Mesenteric fat pad (tissue), 1 donor: ENCODE measurements around the gene BIRC6. TPM values are rescaled to one million over a fixed set of nuclear protein-coding genes. Genes with fewer than 3 reads are reported as not detected.

Experiments used
- DNase-seq: peaks from one replicate; pipeline ENCODE4 v3.0.0-alpha.2; 2020; ENCODE audit warnings: low spot score
- total RNA-seq: library from RNA; stranded (reverse); fragmentation: NEBNext Ultra II Directional; extraction: Animal tissue kit (Norgen Biotek cat#: 25700); gene quantifications from one replicate; pipeline ENCODE4 v1.2.1, GENCODE V29; 2021
- donor health status: DM: yes; HTN: yes; CAD: no.

Gene BIRC6
- total RNA-seq, 1 donor from 2014 or later, result 98.7 TPM

DNA sequence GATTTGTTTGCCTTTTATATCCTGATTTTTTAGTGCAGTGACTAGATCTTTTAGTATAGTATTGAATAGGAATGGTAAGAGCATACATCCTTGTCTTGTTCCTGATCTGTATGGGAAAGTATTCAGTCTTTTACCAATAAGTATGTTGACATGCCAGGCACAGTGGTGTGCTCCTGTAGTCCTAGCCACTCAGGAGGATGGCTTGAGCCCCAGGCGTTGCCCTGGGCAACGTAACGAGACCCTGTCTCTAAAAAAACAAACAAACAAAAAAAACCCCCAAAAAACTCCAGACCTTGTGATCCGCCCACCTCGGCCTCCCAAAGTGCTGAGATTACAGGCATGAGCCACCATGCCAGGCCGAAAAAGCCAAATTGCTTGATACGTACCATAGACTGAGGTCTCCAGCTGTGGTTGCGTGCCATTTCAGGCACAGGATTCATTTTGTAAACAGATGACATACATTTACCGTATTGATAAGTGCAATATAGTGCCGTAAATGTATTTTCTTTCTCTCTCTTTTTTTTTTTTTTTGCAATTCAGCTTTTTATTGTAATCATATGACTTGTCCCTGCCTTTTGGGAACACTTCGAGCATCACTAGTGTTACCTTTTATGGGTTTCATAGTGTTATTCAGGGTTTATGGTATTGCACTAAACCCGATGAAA is 18.5 kb downstream of the BIRC6 start:
- no peak for DNase-seq

DNA sequence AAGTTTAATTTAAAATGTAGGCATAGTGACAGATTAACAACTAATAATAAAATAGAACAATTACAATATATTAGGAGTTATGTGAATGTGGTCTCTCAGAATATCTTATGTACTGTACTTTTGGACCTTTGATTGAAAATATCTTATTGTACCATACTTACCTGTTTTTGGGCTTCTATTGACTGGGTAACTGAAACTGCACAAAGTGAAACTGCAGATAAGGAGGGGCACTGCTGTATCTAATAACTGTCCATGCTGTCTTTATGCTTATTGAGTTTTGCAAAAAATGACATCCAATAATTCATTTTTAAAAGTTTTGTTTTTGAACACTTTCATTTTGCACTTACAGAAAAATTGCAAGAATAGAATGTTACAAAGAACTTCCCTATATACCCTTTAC is 19.9 kb downstream of the BIRC6 start:
- DNase-seq, result no peak

DNA sequence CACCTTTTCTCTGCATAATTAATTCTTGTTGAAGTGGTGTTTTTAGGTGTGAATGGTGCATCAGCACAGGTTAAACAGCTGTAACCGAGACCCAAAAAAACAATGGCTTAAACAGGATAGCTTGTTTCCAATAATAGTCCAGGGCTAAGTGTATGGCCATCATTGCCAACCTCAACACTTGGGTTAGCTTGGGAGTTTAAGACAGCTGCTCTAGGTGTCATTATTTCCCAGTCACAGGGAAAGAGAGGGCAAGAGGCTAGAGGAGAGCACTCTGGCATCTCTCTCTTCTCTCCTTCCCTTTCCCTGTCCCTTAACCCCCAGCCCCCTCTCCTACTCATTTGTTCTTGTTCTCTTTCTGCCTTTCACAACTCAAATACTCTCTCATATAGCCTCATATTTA is 21.1 kb downstream of the BIRC6 start:
- DNase-seq, result no peak

DNA sequence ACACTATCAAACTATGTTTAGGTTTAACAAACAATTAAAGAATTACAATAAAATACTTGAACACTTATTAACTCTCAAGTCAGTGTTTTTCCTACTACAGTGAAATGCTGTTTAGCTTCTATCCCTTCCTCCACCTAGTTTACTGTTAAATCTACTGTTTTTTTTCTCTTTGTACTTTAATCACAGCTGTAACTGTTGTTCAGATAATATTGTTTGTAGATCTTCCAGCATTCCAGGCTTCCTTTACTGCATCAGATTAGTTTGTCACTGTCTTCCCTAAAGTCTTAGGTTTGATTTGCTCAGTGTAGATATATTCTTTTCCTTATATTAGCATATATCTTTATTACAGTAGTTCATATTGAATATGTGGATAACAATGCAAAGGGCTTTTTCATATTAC is 22.5 kb downstream of the BIRC6 start:
- no peak for DNase-seq

DNA sequence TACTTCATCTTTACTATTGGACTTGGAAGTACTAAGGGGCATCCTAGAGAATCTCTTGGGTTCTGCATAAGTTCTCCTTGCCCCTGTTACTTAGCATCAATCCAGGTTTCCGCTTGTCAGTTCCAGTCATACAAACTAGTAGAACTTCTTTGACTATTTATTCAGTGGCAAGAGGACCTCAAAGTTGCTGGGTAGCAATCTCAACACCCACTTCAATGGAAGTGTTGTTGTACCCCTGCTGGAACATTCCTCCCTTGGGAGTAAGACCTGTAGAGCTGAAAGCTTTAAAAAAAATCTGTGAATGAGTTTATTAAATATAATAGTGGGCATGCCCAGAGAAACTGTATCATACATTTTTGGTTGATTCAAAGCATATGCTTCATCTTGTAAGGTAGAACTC is 27.0 kb downstream of the BIRC6 start:
- no peak for DNase-seq

DNA sequence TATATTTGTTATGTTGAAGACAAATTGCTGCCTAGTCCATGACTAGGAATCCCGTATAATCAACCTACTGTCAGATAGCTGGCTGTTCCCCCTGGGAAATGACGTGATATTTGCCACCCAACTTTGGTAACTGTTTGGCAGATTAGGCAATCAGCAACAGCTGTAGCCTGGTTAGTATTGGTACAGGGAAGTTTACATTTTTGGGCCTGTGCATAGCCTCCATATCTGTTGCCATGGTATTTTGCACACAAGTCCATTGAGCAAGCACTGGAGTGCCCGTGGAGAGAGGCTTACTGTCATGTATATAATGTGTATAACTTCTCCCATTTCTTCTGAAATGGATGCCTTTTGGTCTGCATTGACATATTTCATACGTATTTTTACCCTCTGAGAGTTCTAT is 27.7 kb downstream of the BIRC6 start:
- DNase-seq, result no peak

DNA sequence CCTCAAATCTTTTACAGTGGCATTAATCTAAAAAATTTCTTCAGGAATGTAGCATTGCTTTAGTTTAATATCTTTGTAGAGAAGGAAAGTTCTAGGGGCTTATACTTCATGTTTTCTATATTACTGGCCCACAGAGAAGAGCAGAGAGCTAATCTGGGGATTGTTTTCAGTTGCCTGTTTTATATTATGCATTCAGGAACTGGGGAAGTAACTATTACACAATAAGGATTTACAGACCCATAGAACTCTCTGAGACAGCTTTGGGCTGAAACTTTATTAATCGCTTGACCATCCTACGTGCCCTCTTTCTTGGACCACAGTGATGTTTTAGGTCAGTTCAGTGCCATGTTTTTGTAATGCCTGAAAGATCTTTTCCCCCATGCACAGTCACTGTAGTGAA is 29.9 kb downstream of the BIRC6 start:
- DNase-seq, result no peak

DNA sequence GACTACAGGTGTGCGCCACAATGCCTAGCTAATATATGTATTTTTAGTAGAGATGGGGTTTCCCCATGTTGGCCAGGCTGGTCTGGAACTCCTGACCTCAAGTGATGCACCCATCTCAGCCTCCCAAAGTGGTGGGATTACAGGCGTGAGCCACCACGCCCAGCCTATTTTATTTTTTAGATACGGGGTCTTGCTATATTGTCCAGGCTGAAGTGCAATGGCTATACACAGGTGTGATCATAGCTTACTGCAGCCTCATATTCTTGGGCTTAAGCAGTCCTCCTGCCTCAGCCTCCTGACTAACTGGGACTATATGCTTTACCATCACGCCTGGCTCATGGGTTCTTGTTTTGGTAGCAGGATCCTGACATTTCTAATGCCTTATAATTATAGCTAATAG is 42.4 kb downstream of the BIRC6 start:
- DNase-seq, result no peak

DNA sequence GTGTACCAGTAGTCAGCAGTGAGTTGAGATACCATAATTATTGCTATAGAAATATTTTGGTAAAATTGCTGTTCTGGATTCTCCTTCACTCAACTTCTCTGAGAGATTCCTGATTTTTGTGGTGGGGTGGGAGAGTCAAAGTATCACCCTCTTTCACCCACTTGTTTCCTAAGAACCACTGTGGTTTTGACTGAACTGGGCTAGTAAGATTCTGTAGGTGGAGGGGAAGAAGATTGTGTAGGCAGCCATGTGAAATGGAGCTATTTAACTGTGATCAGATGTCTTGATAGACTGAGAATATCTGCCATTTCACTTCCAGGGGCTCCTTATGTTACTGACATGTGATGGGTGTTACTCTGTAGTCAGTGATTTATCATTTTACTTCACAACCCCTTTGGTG is 45.3 kb downstream of the BIRC6 start:
- no peak for DNase-seq

DNA sequence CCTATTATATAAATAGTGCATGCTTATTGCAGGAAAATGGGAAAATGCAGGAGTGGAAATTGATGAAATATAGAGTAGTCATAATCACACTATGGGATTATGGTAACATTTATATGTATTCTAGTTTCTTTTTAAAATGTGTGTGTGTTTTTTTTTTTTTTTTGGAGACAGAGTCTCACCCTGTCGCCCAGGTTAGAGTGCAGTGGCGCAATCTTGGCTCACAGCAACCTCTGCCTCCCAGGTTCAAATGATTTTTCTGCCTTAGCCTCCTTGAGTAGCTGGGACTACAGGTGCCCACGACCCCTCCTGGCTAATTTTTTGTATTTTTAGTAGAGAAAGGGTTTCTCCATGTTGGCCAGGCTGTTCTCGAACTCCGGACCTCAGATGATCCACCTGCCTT is 47.0 kb downstream of the BIRC6 start:
- DNase-seq, result no peak

DNA sequence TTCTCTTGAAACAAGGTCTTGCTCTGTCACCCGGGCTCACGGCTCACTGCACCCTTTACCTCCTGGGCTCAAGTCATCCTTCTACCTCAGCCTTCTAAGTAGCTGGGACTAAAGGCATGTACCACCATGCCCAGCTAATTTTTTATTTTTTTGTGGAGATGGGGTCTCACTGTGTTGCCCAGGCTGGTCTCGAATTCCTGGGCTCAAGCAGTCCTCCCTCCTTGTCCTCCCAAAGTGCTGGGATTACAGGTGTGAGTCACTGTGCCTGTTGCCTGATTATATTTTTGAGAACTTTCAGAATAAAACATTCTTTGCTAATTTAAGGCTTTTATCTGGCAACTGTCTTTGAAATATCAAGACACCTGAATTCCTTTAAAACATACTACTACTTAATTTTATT is 47.9 kb downstream of the BIRC6 start:
- DNase-seq, result no peak

DNA sequence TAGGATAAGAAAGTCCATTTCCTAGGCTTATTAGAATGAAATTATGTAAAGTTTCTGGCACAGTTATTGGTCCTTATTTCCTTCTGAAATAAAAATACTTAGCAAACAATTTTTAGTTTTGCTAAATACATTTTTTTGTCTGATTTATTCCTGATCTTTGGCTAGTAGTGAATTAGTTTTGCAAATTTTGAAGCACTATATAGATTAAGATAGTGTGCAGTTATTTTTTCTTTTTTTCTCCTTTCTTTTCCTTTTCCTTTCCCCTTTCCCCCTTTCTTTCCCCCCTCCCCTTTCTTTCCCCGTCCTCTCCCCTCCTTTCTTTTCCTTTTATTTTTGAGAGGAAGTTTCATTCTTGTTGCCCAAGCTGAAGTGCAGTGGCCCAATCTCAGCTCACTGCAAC is 59.7 kb downstream of the BIRC6 start:
- DNase-seq, result no peak

DNA sequence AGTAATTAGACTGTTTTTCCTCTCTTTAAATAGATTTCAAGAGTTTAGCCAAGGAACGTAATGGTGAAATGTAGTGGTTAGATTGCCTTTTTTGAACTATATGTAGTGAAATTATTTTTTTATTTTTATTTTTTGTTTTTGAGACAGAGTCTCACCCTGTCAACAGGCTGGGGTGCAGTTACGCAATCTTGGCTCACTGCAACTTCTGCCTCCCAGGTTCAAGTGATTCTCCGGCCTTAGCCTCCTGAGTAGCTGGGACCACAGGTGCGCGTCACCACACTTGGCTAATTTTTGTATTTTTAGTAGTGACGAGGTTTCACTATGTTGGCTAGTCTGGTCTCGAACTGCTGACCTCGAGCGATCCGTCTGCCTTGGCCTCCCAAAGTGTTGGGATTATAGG is 60.8 kb downstream of the BIRC6 start:
- no peak for DNase-seq

DNA sequence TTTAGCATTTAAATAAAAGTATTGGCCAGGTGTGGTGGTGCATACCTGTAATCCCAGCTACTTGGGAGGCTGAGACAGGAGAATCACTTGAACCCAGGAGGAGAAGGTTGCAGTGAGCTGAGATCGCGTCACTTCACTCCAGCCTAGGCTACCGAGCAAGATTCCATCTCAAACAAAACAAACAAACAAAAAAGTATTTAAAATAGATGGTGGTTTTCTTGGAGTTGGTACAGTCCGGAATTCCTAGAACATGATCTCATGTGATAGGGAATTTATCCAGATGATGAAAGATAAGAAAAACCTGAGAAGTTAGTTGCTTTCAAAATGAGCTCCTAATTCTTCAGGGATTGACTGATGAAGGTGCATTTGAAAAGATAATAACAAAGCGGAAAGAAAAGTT is 62.0 kb downstream of the BIRC6 start:
- no peak for DNase-seq

DNA sequence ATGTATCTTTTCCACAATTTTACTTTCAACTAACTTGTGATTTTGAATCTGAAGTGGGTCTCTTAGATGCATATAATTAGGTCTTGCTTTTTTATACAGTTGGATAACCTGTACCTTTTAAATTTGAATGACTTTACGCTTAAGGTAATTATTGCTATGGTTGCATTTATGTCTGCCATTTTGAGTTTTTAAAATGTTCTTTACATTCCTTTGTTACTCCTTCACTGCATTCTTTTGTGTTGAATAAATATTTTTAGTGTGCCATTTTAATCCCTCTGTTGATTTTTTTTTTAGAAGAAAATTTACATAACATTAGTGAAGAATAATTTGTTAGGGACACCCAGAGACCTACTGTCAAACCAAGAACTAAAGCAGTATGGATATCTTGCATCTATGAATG is 65.3 kb downstream of the BIRC6 start:
- no peak for DNase-seq

DNA sequence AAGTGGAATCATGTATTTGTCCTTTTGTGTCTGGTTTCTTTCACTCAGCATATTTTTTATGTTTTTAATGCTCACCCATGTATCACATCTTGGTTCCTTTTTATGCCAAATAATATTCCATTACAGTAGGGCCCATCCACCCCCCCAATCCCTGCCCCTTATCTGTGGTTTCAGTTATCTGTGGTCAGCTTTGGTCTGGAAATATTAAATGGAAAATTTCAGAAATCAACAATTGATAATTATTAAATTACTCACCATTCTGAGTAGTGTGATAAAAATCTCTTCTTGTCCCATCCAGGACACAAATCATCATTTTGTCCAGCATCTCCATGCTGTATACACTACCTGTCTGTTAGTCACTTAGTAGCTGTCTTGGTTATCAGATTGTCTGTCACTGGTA is 66.7 kb downstream of the BIRC6 start:
- DNase-seq, result no peak

DNA sequence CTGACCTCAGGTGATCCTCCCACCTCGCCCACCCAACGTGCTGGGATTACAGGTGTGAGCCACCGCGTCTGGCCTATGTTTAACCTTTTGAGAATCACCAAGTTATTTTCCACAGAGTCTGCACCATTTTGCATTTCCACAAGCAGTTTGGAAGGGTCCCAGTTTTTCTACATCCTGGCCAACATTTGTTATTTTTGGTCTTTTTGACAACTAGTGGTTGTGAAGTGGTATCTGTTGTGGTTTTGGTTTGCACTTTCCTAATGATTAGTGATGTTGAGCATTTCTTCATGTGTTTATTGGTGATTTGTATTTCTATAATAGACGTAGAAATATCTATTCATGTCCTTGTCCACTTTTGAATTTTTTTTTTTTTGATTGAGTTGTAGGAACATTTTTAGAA is 67.9 kb downstream of the BIRC6 start:
- DNase-seq, result no peak

DNA sequence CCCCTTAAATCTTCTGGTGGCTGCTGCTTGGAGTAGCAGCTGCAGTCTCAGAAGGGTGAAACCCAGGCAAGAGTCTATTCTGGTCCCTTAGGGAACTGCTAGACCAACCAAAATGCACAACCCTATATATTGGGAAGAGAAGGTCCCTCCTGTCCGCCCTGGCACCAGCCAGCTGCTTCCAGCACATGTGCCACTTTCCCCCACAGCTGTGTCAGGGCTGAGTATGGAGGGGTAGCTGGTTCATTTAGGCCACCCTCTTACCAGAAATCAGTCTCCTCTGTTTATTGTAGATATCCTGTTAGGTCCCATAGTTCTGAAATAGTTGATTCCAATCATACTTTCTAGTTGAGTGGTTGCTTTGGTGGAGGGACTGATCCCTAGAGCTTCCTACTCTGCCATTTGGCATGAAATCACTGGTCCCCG is 68.9 kb downstream of the BIRC6 start:
- DNase-seq, result no peak

DNA sequence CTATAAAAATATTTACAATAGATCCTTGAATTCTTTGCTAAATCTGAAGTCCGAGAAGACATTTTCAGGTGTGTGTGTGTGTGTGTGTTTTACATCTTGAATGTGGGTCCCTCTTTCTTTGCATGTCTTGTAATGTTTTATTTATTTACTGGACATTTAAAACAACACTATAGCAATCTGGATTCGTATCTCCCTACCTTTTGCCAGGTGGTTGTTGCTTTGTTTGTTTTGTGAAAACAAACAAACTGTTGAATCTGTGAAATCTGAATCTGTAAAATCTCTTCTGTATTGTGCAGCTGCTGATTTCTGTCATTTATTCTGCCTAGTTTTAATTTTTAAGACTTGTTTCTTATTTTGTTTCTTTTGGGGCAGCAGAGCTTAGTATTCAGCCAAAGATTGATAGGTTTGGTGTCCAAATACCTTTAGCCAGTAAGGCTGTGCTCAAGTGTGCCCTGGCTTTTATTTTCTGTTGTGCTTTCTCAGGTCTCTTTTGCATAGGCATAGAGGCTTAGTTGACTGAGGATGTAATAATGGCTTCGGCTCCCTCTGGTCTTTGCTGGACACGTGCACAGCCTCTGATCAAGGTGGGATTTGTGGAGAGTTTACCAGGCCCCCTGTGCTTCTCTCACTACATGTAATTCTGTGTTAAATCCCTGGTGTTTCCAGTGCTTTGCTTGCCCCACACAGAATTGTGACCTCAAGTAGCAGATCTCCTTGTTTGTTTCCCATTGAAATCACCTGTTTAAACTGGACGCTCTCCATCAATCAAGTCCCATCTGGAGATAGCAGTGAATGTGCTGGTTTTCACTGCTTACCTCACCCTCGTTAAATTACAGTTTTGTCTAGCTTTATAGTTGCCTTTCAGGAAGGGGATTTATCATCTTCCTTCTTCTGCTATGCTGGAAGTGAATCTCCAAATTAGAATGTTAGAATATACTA is 71.1 kb downstream of the BIRC6 start:
- no peak for DNase-seq

DNA sequence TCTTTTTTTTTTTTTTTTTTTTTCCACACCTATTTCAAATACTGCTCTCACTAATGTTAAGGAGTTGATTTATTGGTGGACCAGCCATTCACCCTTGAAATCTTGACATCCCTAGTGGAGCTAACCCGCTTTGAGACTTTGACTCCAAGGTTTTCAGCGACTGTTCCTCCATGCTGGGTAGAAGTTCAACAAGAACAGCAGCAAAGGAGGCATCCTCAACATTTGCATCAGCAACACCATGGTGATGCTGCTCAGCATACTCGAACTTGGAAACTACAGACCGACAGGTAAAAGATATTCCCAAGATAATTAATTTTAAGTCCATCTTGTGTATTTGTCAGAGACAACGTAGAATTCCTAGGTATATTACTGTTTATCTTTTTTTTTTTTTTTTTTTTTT is 74.0 kb downstream of the BIRC6 start:
- DNase-seq, result no peak

DNA sequence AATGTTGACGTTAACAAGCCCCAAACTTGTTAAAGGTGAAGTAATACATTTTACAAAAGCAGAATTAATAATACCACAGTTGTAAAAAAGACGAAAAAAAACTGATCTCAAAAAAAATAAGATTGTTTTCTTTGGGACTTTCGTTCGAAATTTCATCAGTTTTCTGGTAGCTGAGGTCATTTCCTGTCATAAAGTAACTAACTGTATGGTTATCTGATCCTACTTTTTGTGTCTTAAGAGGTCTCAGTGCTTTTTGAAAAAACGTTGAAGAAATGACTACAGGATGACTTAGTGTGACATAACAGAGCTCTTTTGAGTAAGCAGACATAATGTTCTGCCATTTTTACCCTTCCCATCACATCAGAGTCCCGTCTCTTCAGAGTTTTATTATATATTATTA is 79.3 kb downstream of the BIRC6 start:
- DNase-seq, result no peak

DNA sequence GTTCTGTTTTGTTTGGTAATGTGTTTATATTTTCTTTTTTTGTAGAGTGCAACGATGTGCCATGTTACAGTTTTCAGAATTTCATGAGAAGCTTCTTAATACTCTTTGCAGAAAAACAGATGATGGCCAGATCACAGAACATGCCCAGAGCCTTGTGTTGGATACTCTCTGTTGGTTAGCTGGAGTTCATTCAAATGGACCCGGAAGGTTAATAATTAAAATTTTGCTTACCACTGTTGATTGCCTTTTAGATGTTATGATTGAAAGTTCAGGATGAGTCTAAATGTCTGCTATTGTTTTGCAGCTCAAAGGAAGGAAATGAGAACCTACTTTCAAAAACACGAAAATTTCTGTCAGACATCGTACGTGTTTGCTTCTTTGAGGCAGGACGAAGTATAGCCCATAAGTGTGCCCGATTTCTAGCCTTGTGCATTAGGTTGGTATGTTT is 85.2 kb downstream of the BIRC6 start:
- DNase-seq, result no peak

DNA sequence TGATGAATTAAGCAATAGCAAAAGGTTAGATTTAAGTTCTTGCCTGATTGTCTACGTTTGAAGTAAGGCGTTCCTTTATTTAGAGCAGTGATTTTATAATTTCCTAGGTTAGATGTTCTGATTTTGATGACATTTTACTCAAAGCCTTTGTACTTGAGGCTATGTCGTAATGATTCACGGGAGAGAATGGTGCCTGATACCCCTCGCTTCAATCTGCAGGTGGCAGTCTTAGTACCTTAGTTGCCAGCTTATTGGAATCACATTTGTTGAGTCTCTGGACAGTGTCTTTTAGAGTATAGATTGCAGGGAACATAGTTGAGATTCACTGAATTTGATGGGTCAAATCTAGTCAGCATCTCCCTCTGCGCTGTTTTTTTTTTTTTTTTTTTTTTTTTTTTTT is 89.5 kb downstream of the BIRC6 start:
- DNase-seq, result no peak
